ENCODE results near the gene SLC9A5. TPM values are rescaled to one million over a fixed set of nuclear protein-coding genes. Genes with fewer than 3 reads are reported as not detected.

The SLC9A5 gene
- total and polyA plus RNA-seq, 10 of the 15 experiments (the other 5 are each of a cell fraction or from before 2014, with no cell fraction given) = 0.26 to 5.7 (median 1.5) TPM

DNA sequence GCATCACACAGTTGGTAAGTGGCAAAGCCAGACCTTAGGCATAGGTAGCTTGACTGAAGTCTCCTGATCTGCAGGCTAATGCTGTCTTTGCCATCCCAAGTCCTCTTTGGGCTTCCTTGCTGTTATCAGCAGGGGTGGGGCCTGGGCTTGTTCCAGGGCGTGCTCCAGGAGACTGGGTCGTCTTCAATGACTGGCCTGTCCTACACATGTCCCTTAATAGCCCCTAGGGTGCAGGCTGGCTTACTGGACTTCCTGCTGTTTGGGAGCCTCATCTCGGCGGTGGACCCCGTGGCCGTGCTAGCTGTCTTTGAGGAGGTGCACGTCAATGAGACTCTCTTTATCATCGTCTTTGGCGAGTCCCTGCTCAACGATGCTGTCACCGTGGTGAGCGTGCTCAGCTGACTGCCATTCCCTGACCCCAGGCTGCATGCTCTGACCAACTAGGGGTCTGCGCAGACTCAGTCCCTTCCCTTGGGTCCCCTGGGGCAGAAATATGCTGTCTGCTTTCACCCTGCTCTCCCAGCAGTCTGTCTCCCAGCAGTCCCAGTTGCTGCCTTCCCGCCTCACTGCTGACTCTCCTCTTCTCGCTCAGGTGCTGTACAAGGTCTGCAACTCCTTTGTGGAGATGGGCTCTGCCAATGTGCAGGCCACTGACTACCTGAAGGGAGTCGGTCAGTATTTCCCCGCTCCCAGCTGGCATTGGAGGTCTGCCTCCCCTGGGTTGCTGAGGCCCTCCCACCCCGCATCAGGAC lies 6.2 kb downstream of the SLC9A5 start:
- CTCF ChIA-PET = no interaction called here
- Histone ChIP-seq H2AFZ (ENCODE audit: control insufficient read depth, low read depth, low read length) (no peak overlapping the region), H3K36me3 (ENCODE audit: control insufficient read depth in 2 of 2, insufficient read depth in 2 of 2, low read length in 1 of 2) (no peaks in the 10 kb centered on the region; a peak in 1 of 4 replicates), H3K27ac (ENCODE audit: control insufficient read depth, insufficient read depth) (no peak overlapping the region), H3K4me3 (no peak overlapping the region), H3K27me3 (replicated peaks in 1 of 2; ENCODE audit: control insufficient read depth in 2 of 2, insufficient read depth in 2 of 2, low read length in 1 of 2) (no peaks in the 10 kb centered on the region), H3K79me2 (ENCODE audit: control insufficient read depth, insufficient read depth, low read length) (no peaks in the 10 kb centered on the region), H3K4me1 (ENCODE audit: control insufficient read depth, insufficient read depth, low read length) (no peaks in the 10 kb centered on the region), H3K4me2 (ENCODE audit: control insufficient read depth, insufficient read depth) (no peak overlapping the region), H3K9me3 (replicated peaks; ENCODE audit: control insufficient read depth, insufficient read depth, low read length) (no peaks in the 10 kb centered on the region), H3K9ac (ENCODE audit: control insufficient read depth, insufficient read depth, low read length) (no peak overlapping the region), H4K20me1 (ENCODE audit: control insufficient read depth, insufficient read depth) (no peaks in the 10 kb centered on the region)
- in situ Hi-C loops (cut with MboI) = no loop called here
- no TSS peak for BruUV-seq (replicated peaks)
- 87% methylated on average over 18 of the region's 18 CpGs for WGBS (ENCODE audit: insufficient coverage, insufficient replicate concordance, low lambda C conversion rate, missing lambda C conversion rate)
- RAD21 ChIA-PET (ENCODE audit: unreplicated experiment) = no interaction called here
- intact Hi-C loops (cut with micrococcal nuclease; ENCODE audit: unreplicated experiment) = no loop called here
- POLR2A ChIA-PET = interaction anchor here (0.5 kb wide), 1 partner anchor 125 kb away, joined by 3 read pairs; no protein-coding TSS in a partner anchor
- no peak for ATAC-seq
- no peak for DNase-seq (ENCODE audit: low read depth, low spot score)
- no peak for FAIRE-seq
- TF ChIP-seq, protein P1, sequence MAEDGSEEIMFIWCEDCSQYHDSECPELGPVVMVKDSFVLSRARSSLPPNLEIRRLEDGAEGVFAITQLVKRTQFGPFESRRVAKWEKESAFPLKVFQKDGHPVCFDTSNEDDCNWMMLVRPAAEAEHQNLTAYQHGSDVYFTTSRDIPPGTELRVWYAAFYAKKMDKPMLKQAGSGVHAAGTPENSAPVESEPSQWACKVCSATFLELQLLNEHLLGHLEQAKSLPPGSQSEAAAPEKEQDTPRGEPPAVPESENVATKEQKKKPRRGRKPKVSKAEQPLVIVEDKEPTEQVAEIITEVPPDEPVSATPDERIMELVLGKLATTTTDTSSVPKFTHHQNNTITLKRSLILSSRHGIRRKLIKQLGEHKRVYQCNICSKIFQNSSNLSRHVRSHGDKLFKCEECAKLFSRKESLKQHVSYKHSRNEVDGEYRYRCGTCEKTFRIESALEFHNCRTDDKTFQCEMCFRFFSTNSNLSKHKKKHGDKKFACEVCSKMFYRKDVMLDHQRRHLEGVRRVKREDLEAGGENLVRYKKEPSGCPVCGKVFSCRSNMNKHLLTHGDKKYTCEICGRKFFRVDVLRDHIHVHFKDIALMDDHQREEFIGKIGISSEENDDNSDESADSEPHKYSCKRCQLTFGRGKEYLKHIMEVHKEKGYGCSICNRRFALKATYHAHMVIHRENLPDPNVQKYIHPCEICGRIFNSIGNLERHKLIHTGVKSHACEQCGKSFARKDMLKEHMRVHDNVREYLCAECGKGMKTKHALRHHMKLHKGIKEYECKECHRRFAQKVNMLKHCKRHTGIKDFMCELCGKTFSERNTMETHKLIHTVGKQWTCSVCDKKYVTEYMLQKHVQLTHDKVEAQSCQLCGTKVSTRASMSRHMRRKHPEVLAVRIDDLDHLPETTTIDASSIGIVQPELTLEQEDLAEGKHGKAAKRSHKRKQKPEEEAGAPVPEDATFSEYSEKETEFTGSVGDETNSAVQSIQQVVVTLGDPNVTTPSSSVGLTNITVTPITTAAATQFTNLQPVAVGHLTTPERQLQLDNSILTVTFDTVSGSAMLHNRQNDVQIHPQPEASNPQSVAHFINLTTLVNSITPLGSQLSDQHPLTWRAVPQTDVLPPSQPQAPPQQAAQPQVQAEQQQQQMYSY (CRISPR knock-in tag; IDR thresholded peaks at IDR 0.05) = no peak
- TF ChIP-seq BRCA1 (IDR thresholded peaks at IDR 0.05; ENCODE audit: low read depth, low read length) (no peak), NFYA (IDR thresholded peaks at IDR 0.05; ENCODE audit: borderline replicate concordance, low read depth, low read length) (no peak), WRNIP1 (IDR thresholded peaks at IDR 0.05; ENCODE audit: borderline replicate concordance, low read depth, low read length) (no peak), NR2C2 (IDR thresholded peaks at IDR 0.05; ENCODE audit: borderline replicate concordance, control insufficient read depth, insufficient read length, low read depth) (no peak), SIN3A (IDR thresholded peaks at IDR 0.05; ENCODE audit: low read depth, low read length) (no peak), PAX8 (IDR thresholded peaks at IDR 0.05) (no peak), ZNF24 (IDR thresholded peaks at IDR 0.05) (no peak)
- TF ChIP-seq, protein P2, sequence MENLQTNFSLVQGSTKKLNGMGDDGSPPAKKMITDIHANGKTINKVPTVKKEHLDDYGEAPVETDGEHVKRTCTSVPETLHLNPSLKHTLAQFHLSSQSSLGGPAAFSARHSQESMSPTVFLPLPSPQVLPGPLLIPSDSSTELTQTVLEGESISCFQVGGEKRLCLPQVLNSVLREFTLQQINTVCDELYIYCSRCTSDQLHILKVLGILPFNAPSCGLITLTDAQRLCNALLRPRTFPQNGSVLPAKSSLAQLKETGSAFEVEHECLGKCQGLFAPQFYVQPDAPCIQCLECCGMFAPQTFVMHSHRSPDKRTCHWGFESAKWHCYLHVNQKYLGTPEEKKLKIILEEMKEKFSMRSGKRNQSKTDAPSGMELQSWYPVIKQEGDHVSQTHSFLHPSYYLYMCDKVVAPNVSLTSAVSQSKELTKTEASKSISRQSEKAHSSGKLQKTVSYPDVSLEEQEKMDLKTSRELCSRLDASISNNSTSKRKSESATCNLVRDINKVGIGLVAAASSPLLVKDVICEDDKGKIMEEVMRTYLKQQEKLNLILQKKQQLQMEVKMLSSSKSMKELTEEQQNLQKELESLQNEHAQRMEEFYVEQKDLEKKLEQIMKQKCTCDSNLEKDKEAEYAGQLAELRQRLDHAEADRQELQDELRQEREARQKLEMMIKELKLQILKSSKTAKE (IDR thresholded peaks at IDR 0.05; ENCODE audit: low read depth, poor library complexity, severe bottlenecking) = no peak
- SMC1A ChIA-PET (ENCODE audit: uncharacterized antibody, unreplicated experiment) = no interaction called here
